Erythroblast (primary cell): ENCODE measurements around the gene SIX2.

Experiments
- GATA1 ChIP-seq: IDR thresholded peaks from 2 replicates; pipeline ENCODE4 v1.6.1; 2011; ENCODE audit warnings: low read depth, mild to moderate bottlenecking, control low read depth, low read length, moderate library complexity
- POLR2A ChIP-seq: IDR thresholded peaks from 2 replicates; pipeline ENCODE4 v1.6.1; 2011; ENCODE audit warnings: mild to moderate bottlenecking, low read length

DNA sequence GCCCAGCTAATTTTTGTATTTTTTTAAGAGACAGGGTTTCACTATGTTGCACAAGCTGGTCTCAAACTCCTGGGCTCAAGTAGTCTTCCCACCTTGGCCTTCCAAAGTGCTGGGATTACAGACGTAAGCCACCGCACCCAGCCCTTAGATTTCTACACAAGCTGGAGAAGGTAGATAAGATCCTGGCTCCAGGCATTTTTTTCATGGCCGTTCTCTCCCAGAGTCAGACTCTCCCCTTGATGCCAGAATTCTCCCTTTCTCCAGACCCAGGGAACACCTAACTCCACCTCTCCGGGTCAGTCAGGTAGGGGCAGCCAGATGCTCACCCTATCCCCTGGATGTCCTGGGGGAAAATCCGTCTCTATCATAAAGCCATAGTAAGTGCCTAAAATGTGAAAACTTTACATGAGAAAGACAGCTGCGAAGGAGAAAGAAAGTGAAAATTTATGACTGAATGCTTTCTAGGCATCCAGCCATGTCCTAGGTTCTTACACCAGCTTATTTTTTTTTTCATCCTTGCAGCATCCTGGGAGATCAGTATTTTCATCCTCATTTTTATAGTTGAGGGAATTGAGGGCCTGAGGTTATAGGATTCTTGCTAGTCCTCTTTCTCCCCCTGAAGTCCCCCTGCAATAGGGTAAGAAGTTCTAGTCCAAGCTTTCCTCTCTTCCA lies 51.5 kb downstream of the SIX2 start:
- no peak for TF ChIP-seq POLR2A
- TF ChIP-seq GATA1, result no peak
